ENCODE data around the gene GABPA.

DNA sequence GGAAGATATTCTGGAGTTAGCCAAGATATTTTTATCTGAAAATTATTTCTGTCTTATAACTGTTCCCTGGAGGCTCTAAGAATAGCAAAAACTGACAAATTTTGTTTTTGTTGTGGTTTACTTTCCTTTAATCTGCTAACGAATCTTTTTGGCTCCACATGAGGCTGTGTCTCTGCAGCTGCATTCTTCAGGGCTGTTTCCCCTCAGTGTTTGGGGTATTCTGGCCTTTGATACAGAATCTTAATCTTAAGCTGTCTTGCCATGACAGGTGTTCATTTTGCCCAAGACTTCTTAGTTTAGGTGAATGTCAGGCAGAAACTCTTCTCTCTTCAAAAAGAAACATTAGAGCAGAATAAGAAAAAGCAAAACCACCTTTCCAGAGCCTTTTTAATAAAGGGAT is 83.8 kb downstream of the GABPA start:
- TF ChIP-seq, protein P1, sequence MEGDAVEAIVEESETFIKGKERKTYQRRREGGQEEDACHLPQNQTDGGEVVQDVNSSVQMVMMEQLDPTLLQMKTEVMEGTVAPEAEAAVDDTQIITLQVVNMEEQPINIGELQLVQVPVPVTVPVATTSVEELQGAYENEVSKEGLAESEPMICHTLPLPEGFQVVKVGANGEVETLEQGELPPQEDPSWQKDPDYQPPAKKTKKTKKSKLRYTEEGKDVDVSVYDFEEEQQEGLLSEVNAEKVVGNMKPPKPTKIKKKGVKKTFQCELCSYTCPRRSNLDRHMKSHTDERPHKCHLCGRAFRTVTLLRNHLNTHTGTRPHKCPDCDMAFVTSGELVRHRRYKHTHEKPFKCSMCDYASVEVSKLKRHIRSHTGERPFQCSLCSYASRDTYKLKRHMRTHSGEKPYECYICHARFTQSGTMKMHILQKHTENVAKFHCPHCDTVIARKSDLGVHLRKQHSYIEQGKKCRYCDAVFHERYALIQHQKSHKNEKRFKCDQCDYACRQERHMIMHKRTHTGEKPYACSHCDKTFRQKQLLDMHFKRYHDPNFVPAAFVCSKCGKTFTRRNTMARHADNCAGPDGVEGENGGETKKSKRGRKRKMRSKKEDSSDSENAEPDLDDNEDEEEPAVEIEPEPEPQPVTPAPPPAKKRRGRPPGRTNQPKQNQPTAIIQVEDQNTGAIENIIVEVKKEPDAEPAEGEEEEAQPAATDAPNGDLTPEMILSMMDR (IDR thresholded peaks at IDR 0.05): no peak
- TF ChIP-seq TCF7 (CRISPR knock-in tag; IDR thresholded peaks at IDR 0.05; ENCODE audit: low read depth) (no peak), ZNF121 (CRISPR knock-in tag; IDR thresholded peaks at IDR 0.05) (no peak), NR2C2 (CRISPR knock-in tag; IDR thresholded peaks at IDR 0.05) (no peak)
- TF ChIP-seq, protein P2, sequence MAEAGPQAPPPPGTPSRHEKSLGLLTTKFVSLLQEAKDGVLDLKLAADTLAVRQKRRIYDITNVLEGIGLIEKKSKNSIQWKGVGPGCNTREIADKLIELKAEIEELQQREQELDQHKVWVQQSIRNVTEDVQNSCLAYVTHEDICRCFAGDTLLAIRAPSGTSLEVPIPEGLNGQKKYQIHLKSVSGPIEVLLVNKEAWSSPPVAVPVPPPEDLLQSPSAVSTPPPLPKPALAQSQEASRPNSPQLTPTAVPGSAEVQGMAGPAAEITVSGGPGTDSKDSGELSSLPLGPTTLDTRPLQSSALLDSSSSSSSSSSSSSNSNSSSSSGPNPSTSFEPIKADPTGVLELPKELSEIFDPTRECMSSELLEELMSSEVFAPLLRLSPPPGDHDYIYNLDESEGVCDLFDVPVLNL (CRISPR knock-in tag; IDR thresholded peaks at IDR 0.05; ENCODE audit: borderline replicate concordance, low read depth): no peak
- TF ChIP-seq, protein P3, sequence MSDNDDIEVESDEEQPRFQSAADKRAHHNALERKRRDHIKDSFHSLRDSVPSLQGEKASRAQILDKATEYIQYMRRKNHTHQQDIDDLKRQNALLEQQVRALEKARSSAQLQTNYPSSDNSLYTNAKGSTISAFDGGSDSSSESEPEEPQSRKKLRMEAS (CRISPR knock-in tag; IDR thresholded peaks at IDR 0.05): no peak
- TF ChIP-seq, protein P4, sequence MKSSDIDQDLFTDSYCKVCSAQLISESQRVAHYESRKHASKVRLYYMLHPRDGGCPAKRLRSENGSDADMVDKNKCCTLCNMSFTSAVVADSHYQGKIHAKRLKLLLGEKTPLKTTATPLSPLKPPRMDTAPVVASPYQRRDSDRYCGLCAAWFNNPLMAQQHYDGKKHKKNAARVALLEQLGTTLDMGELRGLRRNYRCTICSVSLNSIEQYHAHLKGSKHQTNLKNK (CRISPR knock-in tag; IDR thresholded peaks at IDR 0.05): no peak
- TF ChIP-seq, protein P5, sequence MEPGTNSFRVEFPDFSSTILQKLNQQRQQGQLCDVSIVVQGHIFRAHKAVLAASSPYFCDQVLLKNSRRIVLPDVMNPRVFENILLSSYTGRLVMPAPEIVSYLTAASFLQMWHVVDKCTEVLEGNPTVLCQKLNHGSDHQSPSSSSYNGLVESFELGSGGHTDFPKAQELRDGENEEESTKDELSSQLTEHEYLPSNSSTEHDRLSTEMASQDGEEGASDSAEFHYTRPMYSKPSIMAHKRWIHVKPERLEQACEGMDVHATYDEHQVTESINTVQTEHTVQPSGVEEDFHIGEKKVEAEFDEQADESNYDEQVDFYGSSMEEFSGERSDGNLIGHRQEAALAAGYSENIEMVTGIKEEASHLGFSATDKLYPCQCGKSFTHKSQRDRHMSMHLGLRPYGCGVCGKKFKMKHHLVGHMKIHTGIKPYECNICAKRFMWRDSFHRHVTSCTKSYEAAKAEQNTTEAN (CRISPR knock-in tag; IDR thresholded peaks at IDR 0.05): no peak
